Spinal cord (tissue), 10 donors: ENCODE results near the gene KRTAP9-7. TPM values are rescaled to one million over a fixed set of nuclear protein-coding genes. Genes with fewer than 3 reads are reported as not detected.
"Not testable (repeated sequence)": the region's sequence is repeated elsewhere in the genome, so short reads cannot be mapped to it uniquely, and the experiment has no call there.

Experiments
- DNase-seq, 6 donors: peaks; one replicate each; pipeline versions ENCODE4 v3.0.0 to v3.0.0-alpha.2; 2013 to 2015; ENCODE audit warnings: low spot score in 6 of 6, low read depth in 4 of 6
- H3K27ac ChIP-seq: one replicate; pipeline ENCODE4 v1.5.1; 2013; ENCODE audit warnings: low read depth, low read length, control low read depth
- H3K27me3 ChIP-seq: one replicate; pipeline ENCODE4 v1.6.1; 2013; ENCODE audit warnings: low read length; ENCODE audit not compliant: control insufficient read depth, insufficient read depth
- H3K36me3 ChIP-seq: one replicate; pipeline ENCODE4 v1.6.1; 2013; ENCODE audit warnings: low read length; ENCODE audit not compliant: control insufficient read depth, insufficient read depth
- H3K4me1 ChIP-seq: one replicate; pipeline ENCODE4 v1.6.1; 2013; ENCODE audit warnings: low read length; ENCODE audit not compliant: control insufficient read depth, insufficient read depth
- H3K4me3 ChIP-seq: one replicate; pipeline ENCODE4 v1.5.1; 2013; ENCODE audit warnings: low read depth, low read length, control low read depth
- H3K9me3 ChIP-seq: one replicate; pipeline ENCODE4 v1.6.1; 2013; ENCODE audit warnings: low read length; ENCODE audit not compliant: control insufficient read depth, insufficient read depth
- WGBS: methylation state at CpG from one replicate; pipeline ENCODE4 v1.1.5; 2013; ENCODE audit warnings: missing lambda C conversion rate; ENCODE audit not compliant: insufficient coverage; 5-methylcytosine and 5-hydroxymethylcytosine counted together
- polyA plus RNA-seq, 2 donors: library from polyadenylated mRNA; unstranded; fragments of 120-200 nt; gene quantifications; one replicate each; pipeline ENCODE4 v1.2.1, GENCODE V29; 2013; ENCODE audit not compliant: insufficient read length in 2 of 2
- total RNA-seq, 2 donors: library from RNA; depleted of rRNA in 1 of 2; stranded (reverse); fragments of 120-200 nt in 1 of 2; fragments of >200 nt in 1 of 2; gene quantifications; one replicate each; pipeline versions ENCODE4 v1.2.3 to v1.2.4, GENCODE V29; 2013 to 2014
- donor health status: healthy.

KRTAP9-7 gene
- total and polyA plus RNA-seq, 4 donors = not detected

DNA sequence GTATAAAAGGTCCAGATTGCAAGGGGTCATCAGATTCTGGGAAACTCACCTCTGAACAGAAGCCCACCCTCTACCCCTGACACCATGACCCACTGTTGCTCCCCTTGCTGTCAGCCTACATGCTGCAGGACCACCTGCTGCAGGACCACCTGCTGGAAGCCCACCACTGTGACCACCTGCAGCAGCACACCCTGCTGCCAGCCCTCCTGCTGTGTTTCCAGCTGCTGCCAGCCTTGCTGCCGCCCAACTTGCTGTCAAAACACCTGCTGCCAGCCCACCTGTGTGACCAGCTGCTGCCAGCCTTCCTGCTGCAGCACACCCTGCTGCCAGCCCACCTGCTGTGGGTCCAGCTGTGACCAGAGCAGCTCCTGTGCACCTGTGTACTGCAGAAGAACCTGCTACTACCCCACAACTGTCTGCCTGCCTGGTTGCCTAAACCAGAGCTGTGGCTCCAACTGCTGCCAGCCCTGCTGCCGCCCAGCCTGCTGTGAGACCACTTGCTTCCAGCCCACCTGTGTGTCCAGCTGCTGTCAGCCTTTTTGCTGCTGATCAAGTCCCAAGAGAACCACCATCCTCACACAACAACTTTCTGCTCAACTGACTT, 25.8 kb upstream of the KRTAP9-7 start, which contains the start of gene KRTAP9-4:
Gene KRTAP9-4, plus strand, starts transcription at position 51 of the 604 bp plus-strand sequence. Its CDS starts 34 bp downstream, at position 85.
- H3K9me3 ChIP-seq, H3K36me3 ChIP-seq, H3K27ac ChIP-seq, H3K4me1 ChIP-seq, H3K4me3 ChIP-seq, H3K27me3 ChIP-seq: not testable (repeated sequence)
- DNase-seq = peak in 1 of 6 donors; percentile 0
- WGBS = 52% methylated on average over 2 of the region's 2 CpGs

DNA sequence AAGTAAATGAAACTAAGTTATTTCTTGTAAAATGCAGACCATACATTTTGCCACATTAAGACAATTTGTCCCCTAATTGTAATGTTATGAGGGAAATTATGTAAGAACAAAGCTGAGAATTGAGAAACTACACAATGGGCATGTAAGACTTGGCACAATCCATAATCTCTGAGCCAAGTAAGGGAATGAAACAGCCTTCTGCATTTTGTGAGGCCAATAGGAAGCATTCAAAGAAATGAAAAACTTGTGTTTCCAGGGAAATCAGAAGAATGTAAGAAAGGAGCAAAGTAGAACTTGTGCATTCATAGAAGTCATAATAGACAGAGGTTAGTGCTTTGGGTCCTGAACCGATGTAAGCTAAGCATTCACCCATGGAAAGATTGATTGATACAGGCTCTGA, 24.2 kb upstream of the KRTAP9-7 start:
- Histone ChIP-seq H3K4me1 (no peaks in the 10 kb centered on the region), H3K9me3 (no peaks in the 10 kb centered on the region), H3K36me3 (no peaks in the 10 kb centered on the region), H3K4me3 (no peak overlapping the region), H3K27ac (no peak overlapping the region), H3K27me3 (no peaks in the 10 kb centered on the region)
- WGBS = 33% methylated on average over 1 of the region's 1 CpG
- peak in 2 of 6 donors; percentile 4 to 31 for DNase-seq

- no peaks in the 10 kb centered on the region for H3K36me3 ChIP-seq
- peak in 1 of 6 donors; percentile 0 for DNase-seq
- H3K27ac ChIP-seq = no peak overlapping the region
- no peaks in the 10 kb centered on the region for H3K9me3 ChIP-seq
- H3K4me1 ChIP-seq = no peaks in the 10 kb centered on the region
- no peak overlapping the region for H3K4me3 ChIP-seq
- H3K27me3 ChIP-seq = no peaks in the 10 kb centered on the region
- WGBS = no CpG with 5 or more reads among the region's 1 CpG
Measured at GRCh38 chr17:41254861-41255260, 20.6 kb upstream of the KRTAP9-7 start.

- DNase-seq = peak in 1 of 6 donors; percentile 0
- not testable (repeated sequence) for H3K4me1 ChIP-seq, H3K4me3 ChIP-seq, H3K27me3 ChIP-seq, H3K27ac ChIP-seq, H3K36me3 ChIP-seq, H3K9me3 ChIP-seq
- WGBS = 70% methylated on average over 5 of the region's 5 CpGs
Measured at GRCh38 chr17:41255381-41256290, 19.9 kb upstream of the KRTAP9-7 start, which contains the start of gene KRTAP9-9. Gene KRTAP9-9, plus strand, starts transcription at chr17:41255384.

DNA sequence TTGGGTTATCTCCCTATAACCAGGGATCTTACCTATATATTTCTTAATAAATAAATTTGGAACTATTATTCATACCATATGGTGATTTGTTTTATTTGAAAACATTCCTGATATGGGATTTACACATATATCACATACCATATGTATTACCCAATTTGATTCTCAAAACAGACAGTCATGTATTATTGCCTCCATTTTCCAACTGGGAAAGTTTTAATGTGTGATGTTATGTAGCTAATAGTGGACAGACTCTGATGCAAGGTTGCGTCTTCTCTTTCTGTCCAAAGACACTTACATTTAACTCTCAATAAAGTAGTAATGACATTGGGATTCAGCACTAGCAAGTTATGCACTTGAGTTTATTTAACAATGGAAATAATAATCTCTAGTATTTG, 19.2 kb upstream of the KRTAP9-7 start:
- WGBS = no CpG with 5 or more reads among the region's 1 CpG
- Histone ChIP-seq H3K27me3 (no peaks in the 10 kb centered on the region), H3K36me3 (no peaks in the 10 kb centered on the region), H3K4me1 (no peaks in the 10 kb centered on the region), H3K4me3 (no peak overlapping the region), H3K9me3 (no peaks in the 10 kb centered on the region), H3K27ac (no peak overlapping the region)
- DNase-seq = peak in 1 of 6 donors; percentile 0

DNA sequence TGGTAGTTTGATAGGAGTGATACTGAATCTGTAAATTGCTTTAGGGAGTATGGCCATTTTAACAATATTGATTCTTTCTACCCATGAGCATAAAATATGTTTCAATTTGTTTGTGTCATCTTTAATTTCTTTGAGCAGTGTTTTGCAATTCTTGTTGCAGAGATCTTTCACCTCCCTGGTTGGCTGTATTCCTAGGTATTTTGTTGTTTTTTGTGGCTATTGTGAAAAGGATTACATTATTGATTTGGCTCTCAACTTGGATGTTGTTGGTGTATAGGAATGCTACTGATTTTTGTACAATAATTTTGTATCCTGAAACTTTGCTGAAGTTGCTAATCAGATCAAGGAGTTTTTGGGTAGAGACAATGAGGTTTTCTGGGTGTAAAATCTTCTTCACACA, 17.1 kb upstream of the KRTAP9-7 start:
- no peak overlapping the region for H3K4me3 ChIP-seq
- DNase-seq = peak in 1 of 6 donors; percentile 0
- H3K27me3 ChIP-seq = no peaks in the 10 kb centered on the region
- H3K4me1 ChIP-seq = no peaks in the 10 kb centered on the region
- no peaks in the 10 kb centered on the region for H3K9me3 ChIP-seq
- no peaks in the 10 kb centered on the region for H3K36me3 ChIP-seq
- H3K27ac ChIP-seq = no peak overlapping the region

GRCh38 chr17:41263212-41263611, 12.3 kb upstream of the KRTAP9-7 start:
- H3K4me1 ChIP-seq = no peaks in the 10 kb centered on the region
- H3K36me3 ChIP-seq = no peaks in the 10 kb centered on the region
- 100% methylated on average over 1 of the region's 2 CpGs for WGBS
- no peak overlapping the region for H3K4me3 ChIP-seq
- no peaks in the 10 kb centered on the region for H3K27me3 ChIP-seq
- no peaks in the 10 kb centered on the region for H3K9me3 ChIP-seq
- no peak overlapping the region for H3K27ac ChIP-seq
- peak in 1 of 6 donors; percentile 0 for DNase-seq

GRCh38 chr17:41264599-41264998, 10.9 kb upstream of the KRTAP9-7 start:
- WGBS = no CpG with 5 or more reads among the region's 3 CpGs

GRCh38 chr17:41265078-41265477, 10.4 kb upstream of the KRTAP9-7 start, which contains the start of gene KRTAP9-6:
Gene KRTAP9-6, plus strand, starts transcription at chr17:41265378. Its CDS starts 0 bp downstream, at chr17:41265378.
- Histone ChIP-seq H3K36me3 (no peaks in the 10 kb centered on the region), H3K4me3 (no peak within 1 kb of the TSS), H3K9me3 (no peaks in the 10 kb centered on the region), H3K27me3 (no peaks in the 10 kb centered on the region), H3K4me1 (no peaks in the 10 kb centered on the region), H3K27ac (no peak within 1 kb of the TSS)
- WGBS = no CpG with 5 or more reads among the region's 2 CpGs
- peak in 1 of 6 donors; percentile 0 for DNase-seq

More at GRCh38 chr17:41264599-41264998, 10.9 kb upstream of the KRTAP9-7 start:
- H3K27me3 ChIP-seq = no peaks in the 10 kb centered on the region
- H3K4me3 ChIP-seq = no peak overlapping the region
- no peaks in the 10 kb centered on the region for H3K9me3 ChIP-seq
- no peaks in the 10 kb centered on the region for H3K36me3 ChIP-seq
- no peaks in the 10 kb centered on the region for H3K4me1 ChIP-seq
- no peak overlapping the region for H3K27ac ChIP-seq
- DNase-seq = peak in 1 of 6 donors; percentile 0
